Peyer's patch (tissue), 4 donors: ENCODE data around the gene CD79A. TPM values are rescaled to one million over a fixed set of nuclear protein-coding genes. Genes with fewer than 3 reads are reported as not detected.

Experiments
- DNase-seq, 3 donors: peaks; one replicate each; pipeline ENCODE4 v3.0.0-alpha.2; 2017 to 2019
- H3K27ac ChIP-seq, 4 donors: fragments of 200-600 bp; sonication (generic); one replicate each; pipeline ENCODE4 v1.5.1; 2016 to 2019
- H3K27me3 ChIP-seq, 2 donors: fragments of 200-600 bp; sonication (generic); one replicate each; pipeline ENCODE4 v1.5.1; 2019
- H3K36me3 ChIP-seq, 3 donors: fragments of 200-600 bp; sonication (generic); one replicate each; pipeline ENCODE4 v1.5.1; 2016 to 2019
- H3K4me1 ChIP-seq, 4 donors: fragments of 200-600 bp; sonication (generic); one replicate each; pipeline ENCODE4 v1.5.1; 2016 to 2019
- H3K4me3 ChIP-seq, 4 donors: fragments of 200-600 bp; sonication (generic); 1 replicate in 3 of 4; 2 replicates in 1 of 4; pipeline ENCODE4 v1.5.1; 2016 to 2019; ENCODE audit warnings: mild to moderate bottlenecking in 1 of 4
- H3K9me3 ChIP-seq, 4 donors: fragments of 200-600 bp; sonication (generic); one replicate each; pipeline ENCODE4 v1.5.1; 2016 to 2019; ENCODE audit warnings: mild to moderate bottlenecking in 1 of 4
- CTCF ChIP-seq, 6 experiments: fragments of 450-650 bp in 4 of 6; fragments of 200-600 bp in 2 of 6; sonication (generic) in 1 of 6; IDR thresholded peaks; one replicate each; pipeline ENCODE4 v1.5.1; 2017 to 2019; ENCODE audit warnings: antibody characterized with exemption in 6 of 6, mild to moderate bottlenecking in 3 of 6, moderate library complexity in 1 of 6
- POLR2A ChIP-seq, 2 donors: fragments of 450-650 bp; IDR thresholded peaks; one replicate each; pipeline ENCODE4 v1.5.1; 2017; ENCODE audit warnings: antibody characterized with exemption in 2 of 2, mild to moderate bottlenecking in 2 of 2, moderate library complexity in 2 of 2
- total RNA-seq, 4 donors: library from RNA; depleted of rRNA; stranded (reverse); fragments of >200 nt; gene quantifications; one replicate each; pipeline ENCODE4 v1.1.0, GENCODE V29; 2016

CD79A gene
- total RNA-seq, 4 donors from 2014 or later: 2.8 to 65.2 (median 4.2) TPM

- no peak for DNase-seq
- Histone ChIP-seq H3K4me1 (peaks cover 0 to 45% (median 27%) of the 10 kb centered on the region in 4 donors), H3K4me3 (peak overlapping the region; percentile 80 to 98 (median 90)), H3K27me3 (no peaks in the 10 kb centered on the region), H3K9me3 (no peaks in the 10 kb centered on the region), H3K27ac (peak overlapping the region; percentile 90 to 97 (median 94)), H3K36me3 (peaks cover 0 to 42% (median 0%) of the 10 kb centered on the region in 3 donors)
- no peak for TF ChIP-seq POLR2A (IDR thresholded peaks at IDR 0.05)
- TF ChIP-seq CTCF (IDR thresholded peaks at IDR 0.05): no peak
These were observed 15.8 kb upstream of the CD79A start for GRCh38 chr19:41861116-41861768.

GRCh38 chr19:41861846-41862245, 15.2 kb upstream of the CD79A start:
- Histone ChIP-seq H3K4me3 (no peak overlapping the region), H3K27ac (peak overlapping the region in 1 of 4 donors; percentile 46), H3K36me3 (peaks cover 0 to 42% (median 0%) of the 10 kb centered on the region in 3 donors), H3K9me3 (no peaks in the 10 kb centered on the region), H3K4me1 (peaks cover 0 to 46% (median 29%) of the 10 kb centered on the region in 4 donors), H3K27me3 (no peaks in the 10 kb centered on the region)
- no peak for DNase-seq
- TF ChIP-seq CTCF (IDR thresholded peaks at IDR 0.05) (no peak), POLR2A (IDR thresholded peaks at IDR 0.05) (no peak)

- peak overlapping the region in 1 of 4 donors; percentile 46 for H3K27ac ChIP-seq
- H3K9me3 ChIP-seq: no peaks in the 10 kb centered on the region
- H3K36me3 ChIP-seq: peaks cover 0 to 42% (median 0%) of the 10 kb centered on the region in 3 donors
- no peak overlapping the region for H3K4me3 ChIP-seq
- no peaks in the 10 kb centered on the region for H3K27me3 ChIP-seq
- DNase-seq: no peak
- peaks cover 0 to 50% (median 29%) of the 10 kb centered on the region in 4 donors for H3K4me1 ChIP-seq
- TF ChIP-seq POLR2A (IDR thresholded peaks at IDR 0.05) (no peak), CTCF (IDR thresholded peaks at IDR 0.05) (no peak)
These were observed 14.6 kb upstream of the CD79A start for GRCh38 chr19:41862445-41862986.

DNA sequence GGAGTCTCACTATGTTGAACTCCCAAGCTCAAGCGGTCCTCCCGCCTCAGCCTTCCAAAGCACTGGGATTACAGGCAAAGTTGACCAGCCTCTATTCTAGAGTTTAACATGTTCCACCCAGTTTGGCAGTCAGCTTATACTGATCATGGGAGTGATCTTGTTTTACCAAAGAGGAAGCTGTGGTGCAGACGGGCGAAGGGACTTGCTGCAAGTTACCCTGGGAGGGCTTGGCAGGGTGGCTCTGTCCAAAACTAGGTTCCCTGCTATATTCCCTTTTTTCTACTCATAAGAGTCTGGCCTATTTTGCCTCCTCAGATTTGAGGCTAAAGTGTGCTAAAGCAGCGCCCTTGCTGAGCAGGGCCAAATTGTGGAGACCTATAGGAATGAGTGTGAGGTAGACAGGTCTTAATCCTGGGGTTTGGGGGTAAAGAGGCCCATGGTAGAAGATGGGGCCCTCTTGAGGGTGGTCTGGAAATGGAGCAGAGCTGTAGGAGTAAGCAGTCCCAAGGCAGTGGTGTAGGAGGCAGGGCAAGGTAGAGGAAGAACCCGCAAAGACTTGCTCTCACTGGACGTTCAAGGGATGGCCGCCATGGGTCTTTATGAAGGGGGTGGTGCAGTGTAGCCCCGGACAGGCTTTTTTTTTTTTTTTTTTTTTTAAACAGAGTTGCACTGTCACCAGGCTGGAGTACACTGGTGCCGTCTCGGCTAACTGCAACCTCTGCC, 13.7 kb upstream of the CD79A start:
- Histone ChIP-seq H3K9me3 (no peaks in the 10 kb centered on the region), H3K36me3 (peaks cover 0 to 42% (median 0%) of the 10 kb centered on the region in 3 donors), H3K4me1 (peaks cover 0 to 59% (median 32%) of the 10 kb centered on the region in 4 donors), H3K27ac (peak overlapping the region in 1 of 4 donors; percentile 46), H3K4me3 (no peak overlapping the region), H3K27me3 (no peaks in the 10 kb centered on the region)
- no peak for DNase-seq
- TF ChIP-seq CTCF (IDR thresholded peaks at IDR 0.05): no peak
- no peak for TF ChIP-seq POLR2A (IDR thresholded peaks at IDR 0.05)

GRCh38 chr19:41864374-41864773, 12.7 kb upstream of the CD79A start:
- Histone ChIP-seq H3K4me3 (no peak overlapping the region), H3K27ac (peak overlapping the region in 1 of 4 donors; percentile 14), H3K27me3 (no peaks in the 10 kb centered on the region), H3K36me3 (peaks cover 0 to 48% (median 0%) of the 10 kb centered on the region in 3 donors), H3K9me3 (no peaks in the 10 kb centered on the region), H3K4me1 (peaks cover 0 to 69% (median 33%) of the 10 kb centered on the region in 4 donors)
- no peak for TF ChIP-seq POLR2A (IDR thresholded peaks at IDR 0.05)
- no peak for TF ChIP-seq CTCF (IDR thresholded peaks at IDR 0.05)
- no peak for DNase-seq
